Activated T-cell treated with anti-CD3 and anti-CD28 coated beads, Interleukin-2, amount 50 U/mL, for 24 hours (primary cell): ENCODE results near the gene ARHGEF3.

Source experiments
- DNase-seq: peaks from one replicate; pipeline ENCODE4 v3.0.0-alpha.2; 2020
- H3K27ac Mint-ChIP-seq: 2 replicates; pipeline ENCODE4 v1.8.0; 2020; ENCODE audit warnings: mild to moderate bottlenecking, mixed read lengths
- H3K27me3 Mint-ChIP-seq: 2 replicates; pipeline ENCODE4 v1.8.0; 2020; ENCODE audit warnings: mixed read lengths
- H3K36me3 Mint-ChIP-seq: 2 replicates; pipeline ENCODE4 v1.8.0; 2020; ENCODE audit warnings: low read depth, mixed read lengths
- H3K4me1 Mint-ChIP-seq: 2 replicates; pipeline ENCODE4 v1.8.0; 2020; ENCODE audit warnings: low read depth, mixed read lengths
- H3K4me3 Mint-ChIP-seq: 2 replicates; pipeline ENCODE4 v1.8.0; 2020; ENCODE audit warnings: mild to moderate bottlenecking, moderate library complexity, mixed read lengths
- H3K9me3 Mint-ChIP-seq: 2 replicates; pipeline ENCODE4 v1.8.0; 2020; ENCODE audit warnings: mixed read lengths

ARHGEF3 gene

DNA sequence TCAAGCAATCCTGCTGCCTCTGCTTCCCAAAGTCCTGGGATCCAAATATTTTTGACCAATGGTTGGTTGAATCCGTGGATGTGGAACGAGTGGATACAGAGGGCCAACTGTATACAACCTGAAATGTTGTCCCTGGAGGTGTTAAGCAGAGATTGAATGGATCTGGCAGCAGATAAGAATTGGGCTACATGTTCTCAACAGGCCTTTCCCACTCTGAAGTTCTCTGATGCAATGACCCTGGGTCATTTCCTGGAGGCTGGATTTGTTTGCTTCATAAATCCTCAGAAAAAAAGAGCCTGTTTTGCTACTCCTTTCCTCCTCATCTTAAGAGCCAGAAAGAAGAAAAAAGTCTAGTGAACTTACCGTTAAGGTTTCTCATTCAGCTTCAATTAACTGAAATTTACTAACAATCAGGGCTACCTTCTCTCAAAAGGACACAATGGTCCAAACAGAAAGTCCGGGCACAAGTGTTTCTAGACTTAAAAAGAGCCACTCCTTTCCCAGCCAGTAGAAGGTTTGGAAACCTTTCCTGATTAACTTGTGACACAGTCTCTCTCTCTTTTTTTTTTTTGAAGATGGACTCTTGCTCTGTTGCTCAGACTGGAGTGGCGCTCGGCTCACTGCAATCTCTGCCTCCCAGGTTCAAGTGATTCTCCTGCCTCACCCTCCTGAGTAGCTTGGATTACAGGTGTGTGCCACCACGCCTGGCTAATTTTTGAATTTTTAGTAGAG is 6.5 kb downstream of the ARHGEF3 start:
- peaks cover 78% of the 10 kb centered on the region for H3K4me1 Mint-ChIP-seq
- peaks cover 2% of the 10 kb centered on the region for H3K9me3 Mint-ChIP-seq
- no peak for DNase-seq
- H3K4me3 Mint-ChIP-seq, result peak overlapping the region; percentile 91
- H3K27me3 Mint-ChIP-seq, result no peaks in the 10 kb centered on the region
- H3K27ac Mint-ChIP-seq, result peak overlapping the region; percentile 92
- peaks cover 57% of the 10 kb centered on the region for H3K36me3 Mint-ChIP-seq

DNA sequence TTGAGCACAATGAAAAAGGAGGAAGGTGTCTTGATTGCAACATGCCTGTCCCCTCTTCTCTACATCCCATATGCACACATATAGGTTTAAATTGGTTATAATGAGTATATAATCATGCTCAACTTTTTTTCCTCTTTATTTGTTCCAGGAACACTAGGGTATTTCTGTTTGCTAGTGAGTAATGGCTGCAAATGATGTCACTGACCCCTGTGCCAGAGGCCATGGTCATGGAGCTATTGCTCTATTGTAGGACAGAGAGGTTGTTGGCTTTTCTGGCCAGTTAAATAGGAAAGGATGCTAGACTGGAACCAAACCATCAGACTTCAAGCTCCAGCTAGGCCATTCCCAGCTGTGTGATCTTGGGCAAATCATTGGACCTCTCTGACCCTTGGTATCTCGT is 9.6 kb downstream of the ARHGEF3 start:
- Mint-ChIP-seq H3K36me3 (peaks cover 55% of the 10 kb centered on the region), H3K4me1 (peaks cover 86% of the 10 kb centered on the region), H3K4me3 (no peak overlapping the region), H3K27me3 (no peaks in the 10 kb centered on the region), H3K27ac (peak overlapping the region; percentile 86), H3K9me3 (peaks cover 2% of the 10 kb centered on the region)
- no peak for DNase-seq

DNA sequence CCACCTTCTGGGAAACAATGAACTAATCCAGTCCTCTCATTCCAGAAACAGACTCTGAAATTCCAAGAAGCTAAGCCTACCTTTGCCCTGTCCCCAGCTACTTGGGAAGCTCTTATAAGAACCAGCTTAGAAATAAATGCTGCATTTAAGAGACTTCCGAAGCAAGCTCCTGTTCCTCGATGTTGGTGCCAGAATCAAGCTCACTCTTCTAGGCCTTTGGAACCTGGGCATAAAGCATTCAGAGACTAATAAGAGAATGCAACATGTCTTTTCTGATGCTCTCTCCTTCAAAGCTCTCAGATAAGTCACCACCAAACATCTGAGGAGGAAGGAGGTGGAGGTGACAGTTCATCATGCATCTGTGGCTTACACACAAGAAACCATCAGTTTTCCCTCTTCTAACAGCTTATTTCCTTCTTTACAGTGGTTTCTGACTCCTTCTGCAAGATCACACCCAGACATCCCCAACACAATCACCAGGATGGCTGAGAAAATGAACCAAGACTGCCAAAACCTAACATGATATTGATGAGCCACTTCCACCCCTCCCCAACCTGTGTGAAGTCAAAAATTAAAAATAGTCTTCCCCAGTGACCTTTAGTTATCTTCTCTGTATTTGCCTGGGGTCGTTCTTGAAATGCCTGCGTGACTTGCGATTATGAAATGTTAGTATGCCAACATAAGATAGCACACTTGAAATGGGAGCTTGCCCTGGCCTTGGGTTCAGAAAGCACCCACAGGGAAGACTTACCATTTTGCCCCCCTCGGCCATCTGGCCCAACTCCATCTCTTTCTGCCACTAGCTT is 11.5 kb downstream of the ARHGEF3 start:
- H3K36me3 Mint-ChIP-seq, result peaks cover 52% of the 10 kb centered on the region
- no peak for DNase-seq
- peak overlapping the region; percentile 33 for H3K4me3 Mint-ChIP-seq
- H3K9me3 Mint-ChIP-seq, result peaks cover 2% of the 10 kb centered on the region
- H3K27me3 Mint-ChIP-seq, result no peaks in the 10 kb centered on the region
- H3K27ac Mint-ChIP-seq, result peak overlapping the region; percentile 86
- H3K4me1 Mint-ChIP-seq, result peaks cover 86% of the 10 kb centered on the region

GRCh38 chr3:56789076-56789475 is 12.7 kb downstream of the ARHGEF3 start:
- DNase-seq, result no peak
- Mint-ChIP-seq H3K9me3 (peaks cover 2% of the 10 kb centered on the region), H3K27ac (peak overlapping the region; percentile 86), H3K4me1 (peaks cover 90% of the 10 kb centered on the region), H3K27me3 (no peaks in the 10 kb centered on the region), H3K36me3 (peaks cover 57% of the 10 kb centered on the region), H3K4me3 (peak overlapping the region; percentile 33)

DNA sequence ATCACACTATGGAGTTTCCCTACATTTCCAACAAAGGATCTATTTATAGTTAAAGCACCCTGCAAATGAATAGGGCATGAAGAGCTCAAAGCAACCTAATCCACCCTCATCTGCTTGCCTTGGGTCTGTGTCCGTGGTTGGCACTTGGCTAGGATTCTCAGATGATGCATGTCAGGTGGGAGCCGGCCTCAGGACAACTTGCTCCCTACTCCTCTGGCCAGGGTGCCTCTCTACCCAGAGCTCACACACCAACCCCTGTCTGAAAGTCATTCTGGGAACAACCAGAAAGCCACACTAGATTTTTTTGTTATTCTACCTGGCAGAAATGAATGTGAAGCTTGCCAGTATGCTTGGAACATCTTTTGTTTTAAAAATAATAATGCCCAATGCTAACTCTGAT is 13.2 kb downstream of the ARHGEF3 start:
- no peak for DNase-seq
- Mint-ChIP-seq H3K36me3 (peaks cover 54% of the 10 kb centered on the region), H3K27me3 (no peaks in the 10 kb centered on the region), H3K4me1 (peaks cover 91% of the 10 kb centered on the region), H3K27ac (peak overlapping the region; percentile 86), H3K9me3 (no peaks in the 10 kb centered on the region), H3K4me3 (peak overlapping the region; percentile 33)

DNA sequence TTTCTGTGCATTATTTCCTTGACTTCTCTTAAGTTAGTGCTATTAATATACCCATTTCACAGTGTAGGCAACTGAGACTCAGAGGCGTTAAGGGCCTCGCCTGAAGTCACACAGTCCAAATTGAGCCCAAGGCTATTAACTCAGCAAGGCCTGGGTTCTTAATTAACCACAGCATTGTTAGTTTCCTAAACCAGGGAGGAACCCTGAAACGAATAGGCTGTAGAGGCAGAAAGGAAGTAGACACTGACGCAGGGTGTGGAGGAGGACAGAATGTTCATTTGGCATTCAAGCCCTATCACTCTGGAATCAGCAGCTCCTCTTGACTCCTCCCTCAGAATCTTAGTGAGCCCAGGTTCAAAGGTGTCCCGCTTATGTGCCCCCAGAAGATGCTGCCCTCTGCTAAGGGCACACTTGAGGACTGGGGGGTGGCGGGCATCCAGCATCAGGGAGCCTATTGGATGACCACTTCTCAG is 13.9 kb downstream of the ARHGEF3 start:
- Mint-ChIP-seq H3K36me3 (peaks cover 51% of the 10 kb centered on the region), H3K27ac (peak overlapping the region; percentile 86), H3K27me3 (no peaks in the 10 kb centered on the region), H3K9me3 (no peaks in the 10 kb centered on the region), H3K4me3 (peak overlapping the region; percentile 33), H3K4me1 (peaks cover 97% of the 10 kb centered on the region)
- DNase-seq, result peak; percentile 47

DNA sequence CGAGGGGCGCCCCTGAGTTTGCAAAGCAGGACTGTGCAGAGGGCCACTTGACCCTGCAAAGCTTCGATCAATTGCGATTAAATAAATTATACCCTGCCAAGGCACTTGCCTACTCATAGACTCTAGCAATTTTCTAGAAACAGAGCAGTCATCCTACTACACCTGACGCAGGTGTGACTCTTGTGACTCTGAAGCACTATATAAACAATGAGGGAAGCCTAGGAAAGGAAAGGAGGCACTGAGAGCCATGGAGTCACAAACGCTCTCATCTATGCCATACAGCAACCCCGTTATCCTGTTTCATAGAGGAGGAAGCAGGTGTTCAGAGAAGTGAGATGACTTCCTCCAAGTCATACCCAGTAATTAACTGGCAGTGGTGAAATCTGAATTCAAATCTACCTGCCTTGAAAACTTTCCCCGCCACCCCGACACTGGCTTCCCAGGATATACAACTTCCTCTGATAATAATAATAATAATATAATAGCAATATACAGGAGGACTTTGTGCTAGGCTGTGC is 14.4 kb downstream of the ARHGEF3 start:
- Mint-ChIP-seq H3K36me3 (peaks cover 51% of the 10 kb centered on the region), H3K27ac (peak overlapping the region; percentile 96), H3K4me3 (peak overlapping the region; percentile 21), H3K27me3 (no peaks in the 10 kb centered on the region), H3K9me3 (no peaks in the 10 kb centered on the region), H3K4me1 (peaks cover 98% of the 10 kb centered on the region)
- DNase-seq, result no peak

DNA sequence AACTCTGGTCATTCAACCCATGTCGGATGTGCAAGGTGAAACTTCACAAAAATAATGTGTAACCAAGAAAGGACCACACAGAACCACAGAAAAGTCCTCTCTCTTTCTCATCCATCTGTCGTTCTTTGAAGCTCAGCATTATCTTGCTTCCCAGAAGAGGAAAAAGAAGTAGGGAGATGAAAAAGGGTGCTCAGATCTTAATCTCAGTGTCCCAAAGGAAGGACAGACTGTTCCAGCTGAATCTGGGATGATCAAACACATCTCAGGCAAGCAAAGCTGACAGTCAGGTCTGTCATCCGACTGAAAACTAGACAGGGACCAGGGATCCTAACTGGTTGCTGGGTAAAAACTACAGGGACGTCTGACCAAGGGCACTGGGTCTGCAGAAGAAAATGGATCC is 16.2 kb downstream of the ARHGEF3 start:
- Mint-ChIP-seq H3K4me3 (peak overlapping the region; percentile 54), H3K27me3 (no peaks in the 10 kb centered on the region), H3K36me3 (peaks cover 53% of the 10 kb centered on the region), H3K4me1 (peaks cover 96% of the 10 kb centered on the region), H3K27ac (peak overlapping the region; percentile 96), H3K9me3 (no peaks in the 10 kb centered on the region)
- DNase-seq, result no peak

DNA sequence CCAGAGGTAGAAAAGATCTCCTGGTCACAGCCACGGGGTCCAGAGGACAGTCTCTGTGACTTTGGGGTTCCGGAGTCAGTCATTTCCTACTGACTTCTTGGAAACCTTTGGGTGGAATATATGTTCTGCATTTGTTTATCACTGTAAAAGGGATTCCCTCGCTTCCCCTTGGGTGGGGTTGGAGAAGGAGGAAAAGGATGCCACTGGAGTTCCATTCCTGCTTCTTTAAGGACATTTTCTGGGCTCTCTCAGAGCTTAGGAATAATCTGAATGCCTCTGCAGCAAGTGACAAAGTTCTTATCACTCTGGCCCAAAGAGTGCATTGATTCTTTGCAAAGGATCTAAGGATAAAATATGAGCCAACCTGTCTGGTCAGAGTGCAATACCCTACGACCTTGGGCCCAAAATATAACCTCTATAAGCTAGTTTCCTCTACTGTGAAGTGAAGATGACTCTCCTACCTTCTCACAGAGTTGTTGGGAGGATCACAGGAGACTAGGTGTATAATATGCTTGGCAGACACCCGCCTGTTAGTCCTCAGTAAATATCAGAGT is 17.2 kb downstream of the ARHGEF3 start:
- Mint-ChIP-seq H3K27me3 (no peaks in the 10 kb centered on the region), H3K4me1 (peaks cover 96% of the 10 kb centered on the region), H3K9me3 (no peaks in the 10 kb centered on the region), H3K36me3 (peaks cover 62% of the 10 kb centered on the region), H3K27ac (peak overlapping the region; percentile 96), H3K4me3 (peak overlapping the region; percentile 60)
- DNase-seq, result no peak

DNA sequence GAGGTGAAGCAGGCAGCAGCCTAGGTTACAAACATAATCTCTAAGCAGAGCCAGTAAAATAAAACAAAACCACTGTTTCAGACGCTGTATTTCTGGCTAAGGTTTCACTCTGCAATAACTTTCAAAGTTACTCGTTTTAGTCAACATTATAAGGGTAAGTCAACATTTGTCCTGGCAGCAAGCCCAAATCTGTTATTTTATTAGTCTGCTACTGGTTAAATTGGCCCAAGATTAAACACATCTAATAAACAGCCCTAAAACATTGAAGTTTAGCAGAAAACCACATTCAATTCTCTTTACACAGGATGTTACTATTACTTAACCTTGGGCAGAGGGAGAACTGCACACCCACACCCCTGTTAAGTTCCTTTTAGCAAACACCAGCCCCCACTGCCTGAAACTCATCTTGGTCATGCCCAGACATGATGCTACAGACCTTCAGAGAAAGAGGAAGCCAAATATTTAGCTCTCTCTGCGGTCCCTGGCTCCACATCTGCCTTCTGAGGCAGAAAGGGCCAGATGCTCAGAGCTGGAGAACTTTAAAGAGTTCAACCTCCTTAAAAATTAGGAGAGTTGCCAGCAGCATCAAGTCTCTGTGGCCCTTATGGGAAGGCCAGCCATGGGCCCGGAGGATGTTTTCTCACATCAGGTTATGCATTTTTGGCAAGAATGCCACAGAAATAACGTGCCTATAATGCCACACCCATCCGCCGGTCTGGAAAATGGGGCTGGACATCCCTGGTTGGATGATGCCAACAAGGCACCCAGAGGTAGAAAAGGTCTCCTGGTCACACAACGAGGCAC is 17.9 kb downstream of the ARHGEF3 start:
- H3K36me3 Mint-ChIP-seq, result peaks cover 62% of the 10 kb centered on the region
- H3K27ac Mint-ChIP-seq, result peak overlapping the region; percentile 96
- DNase-seq, result peak; percentile 62
- H3K4me3 Mint-ChIP-seq, result peak overlapping the region; percentile 60
- H3K27me3 Mint-ChIP-seq, result no peaks in the 10 kb centered on the region
- no peaks in the 10 kb centered on the region for H3K9me3 Mint-ChIP-seq
- peaks cover 95% of the 10 kb centered on the region for H3K4me1 Mint-ChIP-seq

DNA sequence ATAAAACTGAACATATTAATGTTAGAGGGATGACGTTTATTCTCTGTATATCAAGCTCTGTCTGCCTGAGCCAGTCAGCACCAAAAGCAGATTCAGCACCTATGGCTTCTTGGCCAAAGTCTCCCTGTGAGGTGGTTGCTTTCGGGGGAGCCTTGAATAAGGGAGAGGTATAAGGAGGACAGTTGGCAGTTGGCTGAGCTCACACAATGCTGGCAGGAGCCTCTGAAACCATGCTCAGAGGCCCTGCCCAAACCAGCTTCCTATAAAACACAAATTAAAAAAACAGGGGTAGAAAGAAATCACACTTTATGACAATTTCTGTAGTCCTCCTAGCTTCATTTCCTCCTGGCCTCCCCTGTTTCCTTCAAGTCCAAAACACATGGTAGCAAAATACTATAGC is 18.8 kb downstream of the ARHGEF3 start:
- Mint-ChIP-seq H3K4me1 (peaks cover 93% of the 10 kb centered on the region), H3K9me3 (no peaks in the 10 kb centered on the region), H3K36me3 (peaks cover 66% of the 10 kb centered on the region), H3K4me3 (peak overlapping the region; percentile 60), H3K27me3 (no peaks in the 10 kb centered on the region), H3K27ac (peak overlapping the region; percentile 96)
- DNase-seq, result no peak

DNA sequence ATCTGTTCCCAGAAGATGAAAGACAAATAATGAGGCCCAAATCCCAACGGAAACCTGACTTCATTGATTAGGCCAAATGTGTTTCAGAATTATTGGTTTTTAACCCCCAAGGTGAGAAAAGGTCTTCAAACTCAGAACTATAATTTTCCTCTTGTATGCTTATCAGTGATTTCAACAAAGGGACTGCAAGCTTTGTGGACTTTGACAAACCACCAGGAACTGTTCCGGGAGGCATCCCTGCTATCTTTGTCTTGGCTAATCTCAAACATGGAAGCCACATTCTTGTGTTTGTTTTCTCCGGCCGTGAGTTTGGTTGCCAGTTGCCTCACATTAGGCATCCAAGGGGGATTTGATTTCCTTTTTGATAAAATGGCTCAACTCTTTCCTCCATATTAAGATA is 19.5 kb downstream of the ARHGEF3 start:
- peaks cover 70% of the 10 kb centered on the region for H3K36me3 Mint-ChIP-seq
- peak overlapping the region; percentile 60 for H3K4me3 Mint-ChIP-seq
- H3K4me1 Mint-ChIP-seq, result peaks cover 93% of the 10 kb centered on the region
- no peaks in the 10 kb centered on the region for H3K9me3 Mint-ChIP-seq
- DNase-seq, result no peak
- peak overlapping the region; percentile 96 for H3K27ac Mint-ChIP-seq
- H3K27me3 Mint-ChIP-seq, result no peaks in the 10 kb centered on the region

DNA sequence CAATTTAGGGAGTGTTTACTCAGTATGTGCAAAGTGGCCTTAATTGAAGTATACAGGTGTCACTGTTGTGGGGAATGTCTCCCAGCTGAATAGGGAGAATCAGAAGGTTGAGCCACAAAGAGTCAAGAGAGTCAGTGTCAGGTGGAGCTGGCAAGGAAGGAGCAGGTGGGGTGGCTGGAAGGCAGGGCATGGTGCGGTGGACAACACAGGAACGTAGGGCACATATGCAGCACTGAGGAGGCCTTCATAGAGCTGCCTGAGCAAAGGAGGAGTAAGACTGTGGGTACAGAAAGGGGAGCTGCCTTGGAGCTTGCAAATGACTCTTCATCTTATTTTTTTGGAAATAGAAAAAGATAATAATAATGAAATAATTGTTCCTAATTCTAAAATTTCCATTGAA is 20.0 kb downstream of the ARHGEF3 start:
- Mint-ChIP-seq H3K27ac (peak overlapping the region; percentile 96), H3K4me3 (no peak overlapping the region), H3K27me3 (no peaks in the 10 kb centered on the region), H3K9me3 (no peaks in the 10 kb centered on the region), H3K4me1 (peaks cover 93% of the 10 kb centered on the region), H3K36me3 (peaks cover 71% of the 10 kb centered on the region)
- DNase-seq, result no peak

DNA sequence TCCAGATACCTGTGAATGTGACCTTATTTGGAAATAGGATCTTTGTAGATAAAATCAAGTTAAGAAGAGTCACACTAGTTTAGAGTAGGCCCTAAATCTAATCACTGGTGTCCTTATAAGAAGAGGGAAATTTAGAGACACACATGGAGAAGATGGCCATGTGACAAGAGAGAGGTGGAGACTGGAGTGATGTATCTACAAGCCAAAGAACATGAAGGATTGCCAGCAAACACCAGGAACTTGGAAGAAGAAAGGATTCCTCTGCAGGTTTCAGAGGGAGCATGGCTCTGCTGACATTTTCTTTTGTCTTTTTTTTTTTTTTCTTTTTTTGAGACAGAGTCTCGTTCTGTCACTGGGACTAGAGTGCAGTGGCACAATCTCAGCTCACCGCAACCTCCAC is 20.8 kb downstream of the ARHGEF3 start:
- Mint-ChIP-seq H3K27me3 (no peaks in the 10 kb centered on the region), H3K9me3 (no peaks in the 10 kb centered on the region), H3K36me3 (peaks cover 66% of the 10 kb centered on the region), H3K27ac (peak overlapping the region; percentile 96), H3K4me1 (peaks cover 93% of the 10 kb centered on the region), H3K4me3 (no peak overlapping the region)
- DNase-seq, result no peak
